K562 (cell line): ENCODE data around the gene DCP2. TPM values are rescaled to one million over a fixed set of nuclear protein-coding genes. Genes with fewer than 3 reads are reported as not detected.
A peak's percentile ranks its signal among the peaks of the same experiment; 100 is the strongest.

Experiments used
- ATF1 ChIP-seq, 2 experiments: fragments of 450-650 bp in 1 of 2; IDR thresholded peaks; 2 replicates each; pipeline ENCODE4 v1.6.1; 2016; ENCODE audit warnings: missing compliant biosample characterization in 1 of 2, missing genetic modification characterization in 1 of 2
- ATF4 ChIP-seq: fragments of 450-650 bp; formaldehyde crosslinking; IDR thresholded peaks from 2 replicates; pipeline ENCODE4 v1.4.0; 2022; ENCODE audit warnings: mild to moderate bottlenecking, moderate library complexity
- CEBPG ChIP-seq, 3 experiments: fragments of 200-800 bp in 1 of 3; sonication (Bioruptor generic) in 1 of 3; sonication (generic) in 1 of 3; formaldehyde crosslinking in 1 of 3; IDR thresholded peaks in 2 of 3; conservative IDR thresholded peaks in 1 of 3; 2 replicates each; pipeline versions ENCODE4 v1.6.1 to v1.8.0; 2016 to 2022; ENCODE audit warnings: missing compliant biosample characterization in 2 of 3, missing genetic modification characterization in 2 of 3, mild to moderate bottlenecking in 1 of 3, missing genetic modification reagents in 1 of 3
- CHD2 ChIP-seq: IDR thresholded peaks from 2 replicates; pipeline ENCODE4 v1.6.1; 2011; ENCODE audit warnings: low read depth, low read length
- HDAC2 ChIP-seq: fragments of 450-650 bp; IDR thresholded peaks from 2 replicates; pipeline ENCODE4 v1.6.1; 2016; ENCODE audit warnings: mild to moderate bottlenecking
- HDAC8 ChIP-seq: fragments of 450-650 bp; IDR thresholded peaks from 2 replicates; pipeline ENCODE4 v1.6.1; 2016; ENCODE audit warnings: mild to moderate bottlenecking, missing genetic modification characterization, moderate library complexity, missing compliant biosample characterization
- LEF1 ChIP-seq: fragments of 450-650 bp; IDR thresholded peaks from 2 replicates; pipeline ENCODE4 v1.6.1; 2016; ENCODE audit warnings: mild to moderate bottlenecking
- MXI1 ChIP-seq: IDR thresholded peaks from 2 replicates; pipeline ENCODE4 v1.6.1; 2011; ENCODE audit warnings: low read depth, mild to moderate bottlenecking, improper control_type of control experiment, low read length
- TAF1 ChIP-seq: IDR thresholded peaks from 2 replicates; pipeline ENCODE4 v1.6.1; 2011; ENCODE audit warnings: mild to moderate bottlenecking, low read length, moderate library complexity; ENCODE audit not compliant: insufficient read depth, control insufficient read depth, severe bottlenecking; ENCODE audit errors: extremely low read depth
- ZNF232 ChIP-seq: sonication (generic); formaldehyde crosslinking; IDR thresholded peaks from 2 replicates; pipeline ENCODE4 v1.8.0; 2022; ENCODE audit warnings: mild to moderate bottlenecking, missing genetic modification reagents
- ZNF24 ChIP-seq: fragments of 450-650 bp; IDR thresholded peaks from 2 replicates; pipeline ENCODE4 v1.6.1; 2016
- ZNF347 ChIP-seq: fragments of 450-650 bp; formaldehyde crosslinking; IDR thresholded peaks from 2 replicates; pipeline ENCODE4 v1.4.0; 2020; ENCODE audit warnings: low read depth, mild to moderate bottlenecking, moderate library complexity
- ZNF707 ChIP-seq: fragments of 250-450 bp; sonication (Bioruptor Pico); conservative IDR thresholded peaks from 2 replicates; pipeline ENCODE4 v1.8.0; 2022; ENCODE audit warnings: inconsistent platforms, mild to moderate bottlenecking, moderate library complexity
- ZSCAN29 ChIP-seq: fragments of 450-650 bp; IDR thresholded peaks from 2 replicates; pipeline ENCODE4 v1.6.1; 2017
- polyA plus RNA-seq, 8 experiments: library from polyadenylated mRNA; depleted of rRNA in 4 of 8; stranded (reverse) in 5 of 8; unstranded in 3 of 8; fragments of >200 nt; fragmentation: Nextera tagmentation in 2 of 8; fragmentation: Illumina TruSeq in 1 of 8; extraction: Ambion mirVana in 2 of 8; extraction: Trizol in 1 of 8; gene quantifications; 2 replicates each; pipeline versions ENCODE4 v1.2.1 to v1.2.3, GENCODE V29; 2011 to 2014; ENCODE audit warnings: inconsistent platforms in 1 of 8, missing spikeins in 1 of 8
- total RNA-seq, 7 experiments: library from RNA; depleted of rRNA in 6 of 7; stranded (reverse); fragments of >200 nt in 6 of 7; fragmentation: Illumina TruSeq in 2 of 7; extraction: Trizol in 2 of 7; gene quantifications; 2 replicates each; pipeline versions ENCODE4 v1.2.1 to v1.2.3, GENCODE V29; 2011 to 2021; ENCODE audit warnings: low replicate concordance in 1 of 7
- TF ChIP-seq, protein P1 (sequence below): sonication (generic); formaldehyde crosslinking; IDR thresholded peaks from 2 replicates; pipeline ENCODE4 v1.8.0; 2022; ENCODE audit warnings: mild to moderate bottlenecking, low read depth, missing genetic modification reagents
- TF ChIP-seq, protein P2 (sequence below): fragments of 450-650 bp; formaldehyde crosslinking; IDR thresholded peaks from 2 replicates; pipeline ENCODE4 v1.4.0; 2020; ENCODE audit warnings: mild to moderate bottlenecking, moderate library complexity
- TF ChIP-seq, protein P3 (sequence below): fragments of 250-450 bp; sonication (Bioruptor Pico); IDR thresholded peaks from 2 replicates; pipeline ENCODE4 v1.5.0; 2021; ENCODE audit warnings: mild to moderate bottlenecking, moderate library complexity
- TF ChIP-seq, protein P4 (sequence below): fragments of 250-450 bp; sonication (Bioruptor Pico); IDR thresholded peaks from 2 replicates; pipeline ENCODE4 v1.6.1; 2021; ENCODE audit warnings: mild to moderate bottlenecking

DCP2 gene
- total and polyA plus RNA-seq, 9 of the 15 experiments (the other 6 are each of a cell fraction or from before 2014, with no cell fraction given): 25.9 to 109 (median 46.7) TPM

- TF ChIP-seq, protein P1, sequence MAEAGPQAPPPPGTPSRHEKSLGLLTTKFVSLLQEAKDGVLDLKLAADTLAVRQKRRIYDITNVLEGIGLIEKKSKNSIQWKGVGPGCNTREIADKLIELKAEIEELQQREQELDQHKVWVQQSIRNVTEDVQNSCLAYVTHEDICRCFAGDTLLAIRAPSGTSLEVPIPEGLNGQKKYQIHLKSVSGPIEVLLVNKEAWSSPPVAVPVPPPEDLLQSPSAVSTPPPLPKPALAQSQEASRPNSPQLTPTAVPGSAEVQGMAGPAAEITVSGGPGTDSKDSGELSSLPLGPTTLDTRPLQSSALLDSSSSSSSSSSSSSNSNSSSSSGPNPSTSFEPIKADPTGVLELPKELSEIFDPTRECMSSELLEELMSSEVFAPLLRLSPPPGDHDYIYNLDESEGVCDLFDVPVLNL: no peak
- TF ChIP-seq ZNF232 (CRISPR knock-in tag): no peak
- TF ChIP-seq ZNF24: 0 out of 2 replicates have a peak, but pooled peaks have one; percentile 15
- no peak for TF ChIP-seq ZNF347
- TF ChIP-seq, protein P2, sequence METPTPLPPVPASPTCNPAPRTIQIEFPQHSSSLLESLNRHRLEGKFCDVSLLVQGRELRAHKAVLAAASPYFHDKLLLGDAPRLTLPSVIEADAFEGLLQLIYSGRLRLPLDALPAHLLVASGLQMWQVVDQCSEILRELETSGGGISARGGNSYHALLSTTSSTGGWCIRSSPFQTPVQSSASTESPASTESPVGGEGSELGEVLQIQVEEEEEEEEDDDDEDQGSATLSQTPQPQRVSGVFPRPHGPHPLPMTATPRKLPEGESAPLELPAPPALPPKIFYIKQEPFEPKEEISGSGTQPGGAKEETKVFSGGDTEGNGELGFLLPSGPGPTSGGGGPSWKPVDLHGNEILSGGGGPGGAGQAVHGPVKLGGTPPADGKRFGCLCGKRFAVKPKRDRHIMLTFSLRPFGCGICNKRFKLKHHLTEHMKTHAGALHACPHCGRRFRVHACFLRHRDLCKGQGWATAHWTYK (CRISPR knock-in tag): no peak
- TF ChIP-seq, protein P3, sequence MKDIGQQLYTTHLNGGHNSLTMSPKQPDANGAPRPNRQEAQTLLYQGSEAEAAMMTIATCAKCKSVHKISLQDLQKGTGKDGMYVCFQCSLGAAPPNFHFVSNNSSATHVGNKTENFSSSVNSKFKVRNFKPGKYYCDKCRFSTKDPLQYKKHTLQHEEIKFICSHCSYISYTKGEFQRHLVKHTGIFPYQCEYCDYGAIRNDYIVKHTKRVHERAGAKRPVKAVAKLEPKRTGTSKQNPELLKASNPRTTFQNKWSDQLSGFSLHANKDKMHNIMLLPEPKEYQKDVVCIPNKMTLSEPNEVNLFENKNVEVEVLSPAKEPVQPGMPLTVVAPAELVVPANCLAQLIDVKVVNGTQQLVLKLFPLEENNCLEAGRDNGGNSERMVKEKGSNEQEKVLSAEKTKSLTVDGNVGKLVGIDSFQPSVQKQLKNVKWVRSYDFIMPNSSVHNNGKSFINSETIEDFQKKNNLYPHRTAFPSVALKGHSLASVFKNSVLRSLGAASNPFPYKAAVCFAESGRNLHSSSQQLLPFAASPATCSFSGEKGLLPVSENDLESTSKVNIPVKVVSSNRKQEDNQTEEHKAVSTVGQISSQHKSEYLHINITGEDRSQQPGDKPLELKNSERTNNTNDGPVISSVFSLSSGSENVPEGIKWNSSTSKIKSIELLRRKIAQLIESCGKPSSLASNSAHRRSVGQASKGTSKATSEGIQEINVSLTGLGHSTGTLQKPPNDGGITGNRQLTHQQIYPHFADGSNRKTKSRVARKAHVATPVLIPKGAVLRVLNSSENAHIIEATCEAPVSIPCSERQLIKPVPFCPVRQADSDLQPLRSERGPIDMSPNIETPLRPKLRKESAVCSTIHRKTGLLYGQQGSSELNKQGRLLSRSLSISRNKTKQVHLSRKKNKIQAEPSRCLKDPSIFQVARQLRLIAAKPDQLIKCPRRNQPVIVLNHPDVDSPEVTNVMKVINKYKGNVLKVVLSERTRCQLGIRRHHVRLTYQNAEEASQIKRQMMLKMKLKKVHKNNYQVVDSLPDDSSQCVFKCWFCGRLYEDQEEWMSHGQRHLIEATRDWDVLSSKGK (CRISPR knock-in tag): no peak
- TF ChIP-seq, protein P4, sequence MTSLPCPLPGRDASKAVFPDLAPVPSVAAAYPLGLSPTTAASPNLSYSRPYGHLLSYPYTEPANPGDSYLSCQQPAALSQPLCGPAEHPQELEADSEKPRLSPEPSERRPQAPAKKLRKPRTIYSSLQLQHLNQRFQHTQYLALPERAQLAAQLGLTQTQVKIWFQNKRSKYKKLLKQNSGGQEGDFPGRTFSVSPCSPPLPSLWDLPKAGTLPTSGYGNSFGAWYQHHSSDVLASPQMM (CRISPR knock-in tag): no peak
- no peak for TF ChIP-seq MXI1
- TF ChIP-seq TAF1: no peak
- TF ChIP-seq CHD2: no peak
- TF ChIP-seq ZSCAN29: no peak
- TF ChIP-seq HDAC8 (tag): no peak
- no peak for TF ChIP-seq ZNF707 (CRISPR knock-in tag)
- TF ChIP-seq HDAC2: peak; percentile 88
- peak; percentile 95 for TF ChIP-seq LEF1
- TF ChIP-seq ATF4: no peak
- no peak for TF ChIP-seq ATF1 (CRISPR knock-in tag; IDR thresholded peaks at IDR 0.05)
- no peak for TF ChIP-seq ATF1 (tag; IDR thresholded peaks at IDR 0.05)
- no peak for TF ChIP-seq CEBPG (CRISPR knock-in tag; IDR thresholded peaks at IDR 0.05)
- TF ChIP-seq CEBPG (tag; conservative IDR thresholded peaks at IDR 0.05 in 1 of 2, IDR thresholded peaks at IDR 0.05 in 1 of 2): no peak
Observed at GRCh38 chr5:113042491-113043243, 66.1 kb downstream of the DCP2 start (continued).
